HCT116 (cell line): ENCODE measurements around the gene INAFM1. TPM values are rescaled to one million over a fixed set of nuclear protein-coding genes. Genes with fewer than 3 reads are reported as not detected.

Experiments
- ATAC-seq: fragments of 200-7000 bp; cut with Tn5 transposase; 2 replicates; pipeline ENCODE4 v1.9.1; 2020; ENCODE audit warnings: mild to moderate bottlenecking, moderate library complexity
- BruUV-seq: library from RNA; stranded (reverse); fragments of 400-500 nt; replicated peaks from 2 replicates; lab custom pipeline; 2021; lab: Mats Ljungman, UMichigan
- CTCF ChIA-PET: fragments of 300-600 bp; sonication (Branson Sonifier 250); formaldehyde crosslinking; loops from one replicate; lab custom pipeline; 2021; ENCODE audit warnings: antibody characterized with exemption; lab: Charles Lee
- POLR2A ChIA-PET: fragments of 300-600, 350-600 bp; sonication (Branson Sonifier 250); formaldehyde crosslinking; loops from one replicate; lab custom pipeline; 2021; ENCODE audit warnings: antibody characterized with exemption; lab: Charles Lee
- RAD21 ChIA-PET, 2 experiments: fragments of 300-600 bp; sonication (Branson Sonifier 250); formaldehyde crosslinking; loops; one replicate each; lab custom pipeline; 2023; ENCODE audit warnings: low total read pairs in 2 of 2; ENCODE audit not compliant: uncharacterized antibody in 2 of 2, unreplicated experiment in 2 of 2, low non-redundant PET in 1 of 2; lab: Charles Lee
- DNase-seq: peaks from one replicate; pipeline ENCODE4 v3.0.0-alpha.2; 2010; ENCODE audit warnings: low read depth, low spot score
- H2AFZ ChIP-seq: fragments of 200-600 bp; shearing (Covaris generic), sonication (generic); 2 replicates; pipeline ENCODE4 v1.6.1; 2017; ENCODE audit warnings: low read depth, mixed run types, mixed read lengths, antibody characterized with exemption, low read length; ENCODE audit not compliant: poor library complexity, severe bottlenecking
- H3K27ac ChIP-seq: 2 replicates; pipeline ENCODE4 v1.5.1; 2012; ENCODE audit warnings: low read depth, low read length
- H3K27me3 ChIP-seq: fragments of 200-600 bp; sonication (generic); 2 replicates; pipeline ENCODE4 v1.6.1; 2016; ENCODE audit warnings: mixed run types, low read length, mixed read lengths; ENCODE audit not compliant: insufficient read depth
- H3K36me3 ChIP-seq, 2 experiments: fragments of 200-500 bp in 1 of 2; fragments of 200-600 bp in 1 of 2; sonication (Bioruptor generic) in 1 of 2; sonication (generic) in 1 of 2; 2 replicates each; pipeline versions ENCODE4 v1.5.1 to v1.6.1; 2014 to 2016; ENCODE audit warnings: low read length in 2 of 2, inconsistent platforms in 1 of 2, mixed read lengths in 1 of 2, mixed run types in 1 of 2; ENCODE audit not compliant: insufficient read depth in 2 of 2, control insufficient read depth in 1 of 2
- H3K4me1 ChIP-seq, 2 experiments: fragments of 200-600 bp in 1 of 2; sonication (generic) in 1 of 2; 2 replicates each; pipeline versions ENCODE4 v1.5.1 to v1.6.1; 2012 to 2017; ENCODE audit warnings: low read length in 2 of 2, inconsistent platforms in 1 of 2, mild to moderate bottlenecking in 1 of 2, mixed read lengths in 1 of 2, mixed run types in 1 of 2, moderate library complexity in 1 of 2; ENCODE audit not compliant: insufficient read depth in 2 of 2, control insufficient read depth in 1 of 2
- H3K4me2 ChIP-seq: fragments of 200-600 bp; sonication (generic); 2 replicates; pipeline ENCODE4 v1.6.1; 2017; ENCODE audit warnings: mixed run types, low read length, mixed read lengths
- H3K4me3 ChIP-seq, 2 experiments: fragments of 200-600 bp in 1 of 2; sonication (generic) in 1 of 2; replicated peaks in 1 of 2; 2 replicates each; pipeline ENCODE4 v1.5.1; 2011 to 2016; ENCODE audit warnings: low read length in 2 of 2, control low read depth in 1 of 2, low read depth in 1 of 2, mild to moderate bottlenecking in 1 of 2, mixed read lengths in 1 of 2, mixed run types in 1 of 2
- H3K79me2 ChIP-seq: fragments of 200-600 bp; sonication (generic); 2 replicates; pipeline ENCODE4 v1.6.1; 2017; ENCODE audit warnings: mild to moderate bottlenecking, mixed run types, low read length, moderate library complexity, mixed read lengths; ENCODE audit not compliant: insufficient read depth
- H3K9ac ChIP-seq: fragments of 200-600 bp; sonication (generic); 2 replicates; pipeline ENCODE4 v1.6.1; 2016; ENCODE audit warnings: low read length, mixed read lengths
- H3K9me2 ChIP-seq: fragments of 200-600 bp; sonication (generic), shearing (Covaris generic); 2 replicates; pipeline ENCODE4 v1.6.1; 2017; ENCODE audit warnings: mixed run types, mild to moderate bottlenecking, moderate library complexity; ENCODE audit not compliant: insufficient read depth
- H3K9me3 ChIP-seq, 2 experiments: fragments of 200-500 bp in 1 of 2; fragments of 200-600 bp in 1 of 2; sonication (Bioruptor generic) in 1 of 2; sonication (generic) in 1 of 2; 2 replicates each; pipeline ENCODE4 v1.6.1; 2014 to 2017; ENCODE audit warnings: low read length in 2 of 2, mixed read lengths in 2 of 2, inconsistent platforms in 1 of 2, low read depth in 1 of 2, mild to moderate bottlenecking in 1 of 2, mixed run types in 1 of 2, moderate library complexity in 1 of 2; ENCODE audit not compliant: control insufficient read depth in 1 of 2, insufficient read depth in 1 of 2
- H4K20me1 ChIP-seq: fragments of 200-600 bp; sonication (generic), shearing (Covaris generic); 2 replicates; pipeline ENCODE4 v1.6.1; 2017; ENCODE audit warnings: mixed run types, mild to moderate bottlenecking, moderate library complexity; ENCODE audit not compliant: insufficient read depth
- CBX3 ChIP-seq: IDR thresholded peaks from 2 replicates; pipeline ENCODE4 v1.6.1; 2012; ENCODE audit warnings: low read depth
- CTCF ChIP-seq, 3 experiments: fragments of 200-600 bp in 1 of 3; sonication (generic) in 1 of 3; IDR thresholded peaks in 2 of 3; conservative IDR thresholded peaks in 1 of 3; 2 replicates each; pipeline ENCODE4 v1.5.1; 2012 to 2017; ENCODE audit warnings: low read depth in 2 of 3, low read length in 2 of 3, antibody characterized with exemption in 1 of 3, borderline replicate concordance in 1 of 3, control low read depth in 1 of 3, mild to moderate bottlenecking in 1 of 3, mixed read lengths in 1 of 3, mixed run types in 1 of 3, moderate library complexity in 1 of 3; ENCODE audit not compliant: insufficient read depth in 1 of 3
- ELF1 ChIP-seq: IDR thresholded peaks from 2 replicates; pipeline ENCODE4 v1.6.1; 2012; ENCODE audit warnings: low read depth, borderline replicate concordance
- RAD21 ChIP-seq: IDR thresholded peaks from 2 replicates; pipeline ENCODE4 v1.6.1; 2012; ENCODE audit warnings: low read depth, mild to moderate bottlenecking
- ZBTB33 ChIP-seq: IDR thresholded peaks from 2 replicates; pipeline ENCODE4 v1.6.1; 2011; ENCODE audit warnings: mild to moderate bottlenecking, low read length, moderate library complexity; ENCODE audit not compliant: insufficient replicate concordance; ENCODE audit errors: extremely low read depth
- intact Hi-C: fragments of 100-400 bp; cut with micrococcal nuclease; formaldehyde crosslinking; loops from 2 replicates; pipeline ENCODE4 v1.10.0; 2022
- total RNA-seq: library from RNA; stranded (reverse); gene quantifications from one replicate; pipeline ENCODE4 v1.2.1, GENCODE V29; 2021; ENCODE audit not compliant: unreplicated experiment
- TF ChIP-seq, protein P1 (sequence below): IDR thresholded peaks from 2 replicates; pipeline ENCODE4 v1.6.1; 2012

Gene INAFM1
- total RNA-seq, 1 experiment from 2014 or later = 22.9 TPM

DNA sequence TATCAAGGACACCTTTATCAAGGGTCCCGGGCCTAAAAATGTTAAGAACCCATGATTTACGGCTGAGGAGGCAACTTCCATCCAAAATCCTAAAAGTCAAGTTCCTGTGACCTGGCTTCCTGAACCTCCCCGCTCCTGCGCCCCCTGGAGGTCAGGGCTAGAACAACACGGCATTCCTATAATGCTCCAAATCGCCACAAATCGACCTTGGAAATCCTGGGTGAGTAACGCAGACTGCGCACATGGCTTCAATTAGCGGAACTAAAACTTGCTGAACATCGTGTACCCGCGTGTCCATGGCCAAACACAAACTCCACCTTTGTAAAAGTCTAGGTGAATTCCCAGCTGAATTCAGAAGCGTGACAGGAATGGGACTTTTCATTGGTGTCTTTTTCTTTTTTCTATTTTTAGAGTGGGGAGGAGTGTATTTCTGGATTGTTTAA lies 30.6 kb downstream of the INAFM1 start:
- peaks cover 8 to 31% of the 10 kb centered on the region in 2 experiments; a peak in 3 of 4 replicates for H3K4me1 ChIP-seq
- no peak overlapping the region for H3K27ac ChIP-seq
- no peaks in the 10 kb centered on the region for H3K36me3 ChIP-seq
- POLR2A ChIA-PET = no interaction called here
- peak overlapping the region; percentile 55 for H2AFZ ChIP-seq
- no peaks in the 10 kb centered on the region for H3K27me3 ChIP-seq
- no peaks in the 10 kb centered on the region for H3K9me3 ChIP-seq
- TSS peak; percentile 45 for BruUV-seq
- CTCF ChIA-PET = interaction anchor here (0.7 to 1.5 kb wide), 6 partner anchors 10 to 123 kb away, joined by 3 to 6 read pairs (median 3); partner anchors contain the start of genes DHX34 and INAFM1
- DNase-seq = peak; percentile 61
- H3K4me2 ChIP-seq = peak overlapping the region; percentile 56
- no peak; the same call in 1 of the 2 replicates for TF ChIP-seq ELF1
- TF ChIP-seq CBX3 = peak; percentile 19; the same call in 1 of the 2 replicates
- no peak for TF ChIP-seq ZBTB33
- TF ChIP-seq RAD21 = peak; percentile 60
- TF ChIP-seq, protein P1, sequence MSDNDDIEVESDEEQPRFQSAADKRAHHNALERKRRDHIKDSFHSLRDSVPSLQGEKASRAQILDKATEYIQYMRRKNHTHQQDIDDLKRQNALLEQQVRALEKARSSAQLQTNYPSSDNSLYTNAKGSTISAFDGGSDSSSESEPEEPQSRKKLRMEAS = peak; percentile 84
- TF ChIP-seq CTCF (IDR thresholded peaks at IDR 0.05 in 2 of 3, conservative IDR thresholded peaks at IDR 0.05 in 1 of 3; ENCODE audit: borderline replicate concordance in 1 of 3, insufficient read depth in 1 of 3, low read depth in 2 of 3, low read length in 2 of 3) = peak; percentile 79 to 98 (median 98)
- ATAC-seq = peak; percentile 86
- H3K9me2 ChIP-seq = no peaks in the 10 kb centered on the region
- no peak overlapping the region for H3K4me3 ChIP-seq
- RAD21 ChIA-PET = no interaction called here
- no peaks in the 10 kb centered on the region for H3K79me2 ChIP-seq
- peak overlapping the region; percentile 37 for H3K9ac ChIP-seq
- intact Hi-C loops = no loop called here
- no peaks in the 10 kb centered on the region for H4K20me1 ChIP-seq
